Measurements from ENCODE around the gene SLC22A4.

The SLC22A4 gene

GRCh38 chr5:132385326-132386105 lies 91.3 kb downstream of the SLC22A4 start:
- Histone ChIP-seq H3K27me3 (ENCODE audit: insufficient read depth, poor library complexity, severe bottlenecking) (no peaks in the 10 kb centered on the region), H3K9me3 (ENCODE audit: severe bottlenecking) (no peaks in the 10 kb centered on the region), H3K27ac (ENCODE audit: poor library complexity, severe bottlenecking) (peak overlapping the region; percentile 93), H3K4me1 (ENCODE audit: insufficient read depth, poor library complexity, severe bottlenecking) (peaks cover 44% of the 10 kb centered on the region), H3K4me3 (ENCODE audit: severe bottlenecking) (no peak overlapping the region), H3K36me3 (ENCODE audit: low read depth) (peaks cover 18% of the 10 kb centered on the region; the same call in 1 of the 2 replicates)
- peak; percentile 94 for TF ChIP-seq CTCF (IDR thresholded peaks at IDR 0.05; ENCODE audit: poor library complexity, severe bottlenecking)
- DNase-seq (ENCODE audit: low spot score) (no peak), ATAC-seq (ENCODE audit: low read depth) (no peak)

DNA sequence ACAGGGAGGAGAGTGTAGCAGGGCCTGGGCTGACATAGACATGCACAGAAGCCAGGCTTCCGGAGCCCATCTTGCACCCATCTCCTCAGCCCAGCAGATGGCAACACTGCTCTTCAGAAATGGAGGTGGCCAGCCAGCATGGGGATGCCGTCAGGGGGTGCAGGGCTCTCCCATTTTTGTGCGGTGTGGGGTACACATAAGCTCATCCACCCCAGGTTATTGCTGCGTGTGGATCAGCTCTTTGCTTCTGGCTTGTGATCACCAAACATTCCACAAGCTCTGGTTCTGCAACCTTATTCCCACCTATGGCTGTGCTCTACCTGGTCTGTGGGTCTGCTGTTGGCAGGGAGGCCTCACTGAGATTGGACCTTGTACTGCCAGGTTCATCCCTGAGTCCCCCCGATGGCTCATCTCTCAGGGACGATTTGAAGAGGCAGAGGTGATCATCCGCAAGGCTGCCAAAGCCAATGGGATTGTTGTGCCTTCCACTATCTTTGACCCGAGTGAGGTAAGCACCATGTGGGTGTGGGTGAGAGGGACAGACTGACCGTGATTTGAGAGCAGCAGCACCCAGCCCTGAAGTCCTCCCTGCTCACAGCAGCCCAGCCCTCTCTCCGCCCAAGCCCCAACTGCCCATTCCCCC lies 92.6 kb downstream of the SLC22A4 start:
- peak overlapping the region; percentile 93 for H3K27ac ChIP-seq (ENCODE audit: poor library complexity, severe bottlenecking)
- H3K27me3 ChIP-seq (ENCODE audit: insufficient read depth, poor library complexity, severe bottlenecking), result no peaks in the 10 kb centered on the region
- peak; percentile 91 for TF ChIP-seq CTCF (IDR thresholded peaks at IDR 0.05; ENCODE audit: poor library complexity, severe bottlenecking)
- H3K4me3 ChIP-seq (ENCODE audit: severe bottlenecking), result no peak overlapping the region
- peaks cover 35% of the 10 kb centered on the region for H3K4me1 ChIP-seq (ENCODE audit: insufficient read depth, poor library complexity, severe bottlenecking)
- H3K36me3 ChIP-seq (ENCODE audit: low read depth), result peaks cover 26% of the 10 kb centered on the region
- no peaks in the 10 kb centered on the region for H3K9me3 ChIP-seq (ENCODE audit: severe bottlenecking)
- ATAC-seq (ENCODE audit: low read depth) (peak; percentile 33), DNase-seq (ENCODE audit: low spot score) (peak; percentile 73)

GRCh38 chr5:132387640-132388117 lies 93.5 kb downstream of the SLC22A4 start:
- TF ChIP-seq CTCF (IDR thresholded peaks at IDR 0.05; ENCODE audit: poor library complexity, severe bottlenecking), result no peak
- Histone ChIP-seq H3K27ac (ENCODE audit: poor library complexity, severe bottlenecking) (peak overlapping the region; percentile 93), H3K4me3 (ENCODE audit: severe bottlenecking) (no peak overlapping the region), H3K27me3 (ENCODE audit: insufficient read depth, poor library complexity, severe bottlenecking) (no peaks in the 10 kb centered on the region), H3K4me1 (ENCODE audit: insufficient read depth, poor library complexity, severe bottlenecking) (peaks cover 35% of the 10 kb centered on the region), H3K36me3 (ENCODE audit: low read depth) (peaks cover 30% of the 10 kb centered on the region), H3K9me3 (ENCODE audit: severe bottlenecking) (no peaks in the 10 kb centered on the region)
- DNase-seq (ENCODE audit: low spot score) (peak; percentile 90), ATAC-seq (ENCODE audit: low read depth) (peak; percentile 59)

- TF ChIP-seq CTCF (IDR thresholded peaks at IDR 0.05; ENCODE audit: poor library complexity, severe bottlenecking), result no peak
- peak overlapping the region; percentile 93 for H3K27ac ChIP-seq (ENCODE audit: poor library complexity, severe bottlenecking)
- DNase-seq (ENCODE audit: low spot score), result no peak
Observed at GRCh38 chr5:132388244-132389050, 94.3 kb downstream of the SLC22A4 start.

More at GRCh38 chr5:132388244-132389050, 94.3 kb downstream of the SLC22A4 start:
- no peaks in the 10 kb centered on the region for H3K27me3 ChIP-seq (ENCODE audit: insufficient read depth, poor library complexity, severe bottlenecking)
- no peaks in the 10 kb centered on the region for H3K9me3 ChIP-seq (ENCODE audit: severe bottlenecking)
- H3K36me3 ChIP-seq (ENCODE audit: low read depth), result peaks cover 34% of the 10 kb centered on the region
- no peak for ATAC-seq (ENCODE audit: low read depth)
- no peak overlapping the region for H3K4me3 ChIP-seq (ENCODE audit: severe bottlenecking)
- H3K4me1 ChIP-seq (ENCODE audit: insufficient read depth, poor library complexity, severe bottlenecking), result peaks cover 35% of the 10 kb centered on the region

Data from RWPE2 (cell line).